Astrocyte of the cerebellum (primary cell): ENCODE results near the gene GPATCH4.
"Not testable (repeated sequence)": the region's sequence is repeated elsewhere in the genome, so short reads cannot be mapped to it uniquely, and the experiment has no call there.

Experiments
- DNase-seq: peaks from one replicate; pipeline ENCODE4 v3.0.0-alpha.2; 2011; ENCODE audit warnings: low read depth
- H3K4me3 ChIP-seq: 2 replicates; pipeline ENCODE4 v1.5.1; 2011; ENCODE audit warnings: mild to moderate bottlenecking, low read depth, low read length, moderate library complexity
- CTCF ChIP-seq: IDR thresholded peaks from 2 replicates; pipeline ENCODE4 v1.5.1; 2012; ENCODE audit warnings: low read length, low read depth, moderate library complexity, mild to moderate bottlenecking; ENCODE audit errors: missing control alignments
- in situ Hi-C: cut with HindIII; loops from 2 replicates; pipeline ENCODE4 v1.10.0; 2017; ENCODE audit warnings: low sequenced_read_pairs

The GPATCH4 gene

GRCh38 chr1:156641761-156642264 is 40.5 kb upstream of the GPATCH4 start, which contains the start of gene BCAN:
TSS of gene BCAN (plus strand) at chr1:156642117. CDS start at chr1:156646055, 3,938 bp downstream.
- no peak for DNase-seq
- in situ Hi-C loops = no loop called here
- peak within 1 kb of the TSS; percentile 15 for H3K4me3 ChIP-seq

GRCh38 chr1:156640842-156641706 is 39.8 kb upstream of the GPATCH4 start:
- H3K4me3 ChIP-seq = no peak overlapping the region
- no peak for DNase-seq
- TF ChIP-seq CTCF = no peak
- in situ Hi-C loops = no loop called here

More at GRCh38 chr1:156641761-156642264, 40.5 kb upstream of the GPATCH4 start, which contains the start of gene BCAN:
- TF ChIP-seq CTCF = no peak

- in situ Hi-C loops = no loop called here
- DNase-seq = no peak
- no peak for TF ChIP-seq CTCF
- H3K4me3 ChIP-seq = no peak overlapping the region
Measured at GRCh38 chr1:156639601-156640101, 38.4 kb upstream of the GPATCH4 start.

GRCh38 chr1:156638189-156638985 is 37.1 kb upstream of the GPATCH4 start:
- no peak for TF ChIP-seq CTCF
- H3K4me3 ChIP-seq = no peak overlapping the region
- in situ Hi-C loops = no loop called here
- DNase-seq = no peak

- no peak for DNase-seq
- no peak for TF ChIP-seq CTCF
- in situ Hi-C loops = no loop called here
- no peak overlapping the region for H3K4me3 ChIP-seq
Measured at GRCh38 chr1:156632355-156632754, 31.1 kb upstream of the GPATCH4 start.

- in situ Hi-C loops, DNase-seq, H3K4me3 ChIP-seq: not testable (repeated sequence)
Measured at GRCh38 chr1:156631152-156631551, 29.9 kb upstream of the GPATCH4 start.
